ENCODE data around the gene RINT1.
"Not testable (repeated sequence)": the region's sequence is repeated elsewhere in the genome, so short reads cannot be mapped to it uniquely, and the experiment has no call there.

The RINT1 gene

GRCh38 chr7:105531792-105532671, at the start of gene RINT1:
RINT1 (plus strand) TSS chr7:105532201; CDS start chr7:105532316, 115 bp downstream.
- DNase-seq, result peak; percentile 68

GRCh38 chr7:105487579-105488571, 44.1 kb upstream of the RINT1 start:
- no peak for DNase-seq

GRCh38 chr7:105489409-105489808, 42.6 kb upstream of the RINT1 start:
- DNase-seq, result no peak

DNA sequence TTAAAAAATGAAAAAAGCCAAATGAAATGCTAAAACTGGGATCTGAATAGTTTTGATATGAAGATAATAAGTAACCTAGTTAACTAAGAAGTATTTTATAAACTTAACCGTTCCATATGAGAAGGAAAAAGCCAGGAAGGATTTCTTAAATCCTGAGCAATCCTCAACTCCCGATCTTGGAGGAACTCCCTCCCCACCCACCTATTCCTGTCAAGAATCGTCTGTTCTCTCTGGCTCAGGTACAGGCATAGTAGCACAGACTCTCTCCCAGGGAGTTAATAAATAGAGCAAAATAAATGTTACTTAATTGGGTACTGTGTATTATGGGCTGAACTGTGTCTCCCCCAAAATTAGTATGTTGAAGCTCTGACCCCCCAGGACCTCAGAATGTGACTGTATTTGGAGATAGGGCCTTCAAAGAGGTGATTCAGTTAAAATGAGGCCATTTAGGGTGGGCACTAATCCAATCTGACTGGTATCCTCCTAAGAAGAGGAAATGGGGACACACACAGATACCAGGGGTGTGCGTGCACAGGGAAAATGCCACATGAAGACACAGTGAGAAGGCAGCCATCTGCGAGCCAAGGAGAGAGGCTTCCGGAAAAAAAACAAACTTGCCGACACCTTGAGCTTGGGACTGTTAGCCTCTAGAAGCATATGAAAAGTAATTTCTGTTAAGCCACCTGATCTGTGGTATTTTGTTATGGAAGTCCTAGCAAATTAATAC, 38.6 kb upstream of the RINT1 start:
- no peak for DNase-seq

GRCh38 chr7:105493923-105494315, 38.1 kb upstream of the RINT1 start:
- DNase-seq, result no peak

DNA sequence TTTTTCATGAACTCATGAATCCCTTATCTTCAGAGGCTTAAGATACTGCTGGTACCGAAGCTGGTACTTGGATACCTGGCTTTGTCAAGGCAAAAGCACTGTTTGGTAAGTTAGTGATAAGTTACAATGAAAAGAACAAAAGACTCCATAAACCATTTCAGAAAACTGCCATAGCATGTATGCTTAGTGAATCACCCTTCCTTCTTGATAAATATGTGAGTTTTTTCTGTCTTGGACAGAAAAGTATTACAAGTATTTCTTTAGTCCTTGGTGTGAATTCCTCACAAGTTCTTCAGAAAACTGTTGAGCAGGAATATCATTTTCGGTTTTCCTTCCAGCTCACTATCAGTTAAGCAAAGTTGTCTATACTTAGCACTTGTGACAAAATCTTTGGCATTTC, 35.5 kb upstream of the RINT1 start:
- no peak for DNase-seq

DNA sequence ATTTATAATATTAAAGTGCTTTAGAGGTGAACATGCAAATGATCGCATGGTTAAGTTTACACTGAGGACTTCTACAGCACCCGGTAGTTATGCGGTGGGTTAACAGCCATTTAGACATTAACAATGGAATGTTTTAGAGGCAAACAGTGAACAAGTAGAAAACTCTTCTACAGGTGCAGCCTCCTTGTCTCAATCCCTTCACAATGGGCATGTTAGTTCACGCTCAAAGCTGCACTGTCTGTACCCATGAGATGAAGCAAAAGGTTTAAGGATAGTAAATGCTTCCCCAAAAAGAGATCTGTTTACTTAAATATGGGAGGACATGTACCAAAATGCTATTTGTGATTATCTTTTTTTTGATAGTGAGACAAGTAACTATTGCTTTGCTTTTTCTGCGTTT, 35.0 kb upstream of the RINT1 start:
- DNase-seq, result no peak

- no peak for DNase-seq
Observed at GRCh38 chr7:105502173-105502572, 29.8 kb upstream of the RINT1 start.

DNA sequence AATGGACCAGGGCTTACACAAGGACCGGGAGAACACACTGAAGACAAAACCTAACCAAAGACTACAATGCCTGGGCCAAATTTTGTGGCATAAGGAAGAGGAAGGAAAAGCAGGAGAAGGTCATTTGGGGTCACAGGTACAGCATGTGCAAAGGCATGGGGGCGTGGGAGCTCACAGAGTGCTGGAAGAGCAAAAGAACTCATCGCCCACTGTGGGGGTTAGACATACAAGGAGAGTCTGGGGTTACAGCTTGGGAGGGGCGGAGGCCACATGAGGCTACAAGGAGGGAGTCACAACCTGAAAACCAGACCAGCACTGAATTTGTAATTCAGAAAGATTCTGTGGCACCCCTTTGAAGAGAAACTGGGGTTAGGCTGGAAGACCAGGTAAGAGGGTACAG, 19.6 kb upstream of the RINT1 start:
- no peak for DNase-seq

GRCh38 chr7:105512926-105513526, 19.0 kb upstream of the RINT1 start:
- no peak for DNase-seq

GRCh38 chr7:105515610-105516009, 16.4 kb upstream of the RINT1 start:
- not testable (repeated sequence) for DNase-seq

- DNase-seq, result no peak
Observed at GRCh38 chr7:105519353-105519752, 12.6 kb upstream of the RINT1 start.

GRCh38 chr7:105520620-105521019, 11.4 kb upstream of the RINT1 start:
- not testable (repeated sequence) for DNase-seq

- peak; percentile 15 for DNase-seq
Observed at GRCh38 chr7:105521027-105521716, 10.8 kb upstream of the RINT1 start.

DNA sequence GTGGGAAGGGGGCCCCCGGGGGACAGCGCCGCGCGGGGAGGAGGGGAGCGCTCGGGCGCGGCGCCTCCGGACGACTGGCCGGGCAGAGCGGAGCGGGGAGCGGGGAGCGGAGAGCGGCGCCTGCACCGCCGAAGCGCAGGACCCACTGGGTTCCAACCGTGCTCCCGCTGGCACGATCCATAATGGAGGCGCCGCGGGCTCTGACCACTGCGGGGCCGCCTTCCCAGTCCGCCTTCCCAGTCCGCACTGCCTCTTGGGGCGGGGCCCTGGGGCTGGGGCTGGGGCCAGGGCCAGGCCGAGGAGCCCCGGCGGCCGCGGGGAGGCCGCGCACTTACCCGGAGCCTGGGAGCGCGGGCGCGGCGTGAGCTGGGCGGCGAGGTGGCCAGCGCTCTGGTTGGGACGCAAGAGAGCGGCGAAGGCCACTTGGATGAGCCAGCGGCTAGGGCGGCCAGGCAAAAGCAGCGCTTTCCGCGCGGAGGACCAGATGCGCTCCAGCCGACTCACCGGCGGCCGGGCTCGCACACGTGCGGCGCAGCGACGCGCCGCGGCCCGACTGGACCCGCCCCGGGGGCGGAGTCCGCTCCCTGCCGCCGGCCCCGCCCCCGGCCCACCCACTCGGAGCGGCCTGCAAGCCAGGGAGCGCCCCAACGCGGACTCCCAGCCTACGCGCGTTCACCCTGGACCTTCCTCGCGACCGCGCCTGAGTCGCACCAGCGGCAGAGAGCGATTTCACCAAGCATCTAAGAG, 10.1 kb upstream of the RINT1 start, which contains the start of gene PUS7:
Gene PUS7, minus strand, starts transcription at position 555 of the 747 bp plus-strand sequence. CDS start 13,759 bp downstream, outside the sequence.
- peak; percentile 68 for DNase-seq

GRCh38 chr7:105524423-105524822, 7.6 kb upstream of the RINT1 start:
- DNase-seq, result not testable (repeated sequence)

- DNase-seq, result no peak
Observed at GRCh38 chr7:105524840-105525239, 7.2 kb upstream of the RINT1 start.

DNA sequence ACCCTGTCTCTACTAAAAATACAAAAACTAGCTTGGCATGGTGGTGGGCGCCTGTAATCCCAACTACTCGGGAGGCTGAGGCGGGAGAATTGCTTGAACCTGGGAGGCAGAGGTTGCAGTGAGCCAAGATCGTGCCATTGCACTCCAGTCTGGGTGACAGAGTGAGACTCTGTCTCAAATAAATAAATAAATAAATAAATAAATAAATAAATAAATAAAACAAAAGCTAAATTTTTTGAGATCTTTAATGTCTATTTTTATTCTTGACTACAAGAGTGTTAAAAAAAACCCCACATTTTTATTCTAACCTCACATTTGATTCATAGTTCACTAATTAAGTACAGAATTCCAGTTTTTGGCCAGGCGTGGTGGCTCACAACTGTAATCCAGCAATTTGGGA, 4.3 kb upstream of the RINT1 start:
- not testable (repeated sequence) for DNase-seq

- no peak for DNase-seq
Observed at GRCh38 chr7:105530126-105530525, 1.9 kb upstream of the RINT1 start.

- no peak for DNase-seq
Observed at GRCh38 chr7:105530546-105530945, 1.5 kb upstream of the RINT1 start.

Data from NCI-H510A (cell line).